Thyroid gland (tissue), 4 donors: ENCODE data around the gene WDR54.

Experiments
- POLR2A ChIP-seq, 2 donors: fragments of 450-650 bp; IDR thresholded peaks; one replicate each; pipeline ENCODE4 v1.6.1; 2017; ENCODE audit warnings: antibody characterized with exemption in 2 of 2, mild to moderate bottlenecking in 2 of 2, moderate library complexity in 1 of 2
- TF ChIP-seq, protein P1 (sequence below), 6 experiments: fragments of 200-600 bp in 3 of 6; fragments of 450-650 bp in 3 of 6; sonication (generic) in 3 of 6; IDR thresholded peaks; one replicate each; pipeline ENCODE4 v1.5.1; 2016 to 2019; ENCODE audit warnings: antibody characterized with exemption in 6 of 6, mild to moderate bottlenecking in 2 of 6, inconsistent platforms in 1 of 6, moderate library complexity in 1 of 6

DNA sequence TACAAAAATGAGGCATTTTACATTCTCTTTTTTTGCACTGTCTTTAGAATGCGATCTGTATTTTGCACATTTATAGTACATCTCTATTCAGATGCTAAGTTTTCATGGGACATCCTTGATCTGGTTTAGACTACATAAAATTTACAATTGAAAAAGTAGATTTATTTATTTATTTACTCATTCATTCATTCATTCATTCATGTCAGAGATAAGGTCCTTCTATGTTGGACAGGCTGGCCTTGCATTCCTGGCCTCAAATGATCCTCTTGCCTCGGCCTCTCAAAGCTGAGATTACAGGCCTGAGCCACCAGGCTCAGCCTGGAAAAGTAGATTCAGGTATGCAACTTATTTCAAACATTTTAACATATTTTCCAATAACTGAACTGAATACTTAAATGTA lies 25.4 kb upstream of the WDR54 start:
- TF ChIP-seq, protein P1, sequence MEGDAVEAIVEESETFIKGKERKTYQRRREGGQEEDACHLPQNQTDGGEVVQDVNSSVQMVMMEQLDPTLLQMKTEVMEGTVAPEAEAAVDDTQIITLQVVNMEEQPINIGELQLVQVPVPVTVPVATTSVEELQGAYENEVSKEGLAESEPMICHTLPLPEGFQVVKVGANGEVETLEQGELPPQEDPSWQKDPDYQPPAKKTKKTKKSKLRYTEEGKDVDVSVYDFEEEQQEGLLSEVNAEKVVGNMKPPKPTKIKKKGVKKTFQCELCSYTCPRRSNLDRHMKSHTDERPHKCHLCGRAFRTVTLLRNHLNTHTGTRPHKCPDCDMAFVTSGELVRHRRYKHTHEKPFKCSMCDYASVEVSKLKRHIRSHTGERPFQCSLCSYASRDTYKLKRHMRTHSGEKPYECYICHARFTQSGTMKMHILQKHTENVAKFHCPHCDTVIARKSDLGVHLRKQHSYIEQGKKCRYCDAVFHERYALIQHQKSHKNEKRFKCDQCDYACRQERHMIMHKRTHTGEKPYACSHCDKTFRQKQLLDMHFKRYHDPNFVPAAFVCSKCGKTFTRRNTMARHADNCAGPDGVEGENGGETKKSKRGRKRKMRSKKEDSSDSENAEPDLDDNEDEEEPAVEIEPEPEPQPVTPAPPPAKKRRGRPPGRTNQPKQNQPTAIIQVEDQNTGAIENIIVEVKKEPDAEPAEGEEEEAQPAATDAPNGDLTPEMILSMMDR (IDR thresholded peaks at IDR 0.05) = no peak
- no peak for TF ChIP-seq POLR2A (IDR thresholded peaks at IDR 0.05)
